Measurements from ENCODE around the gene GPR17.

The GPR17 gene

DNA sequence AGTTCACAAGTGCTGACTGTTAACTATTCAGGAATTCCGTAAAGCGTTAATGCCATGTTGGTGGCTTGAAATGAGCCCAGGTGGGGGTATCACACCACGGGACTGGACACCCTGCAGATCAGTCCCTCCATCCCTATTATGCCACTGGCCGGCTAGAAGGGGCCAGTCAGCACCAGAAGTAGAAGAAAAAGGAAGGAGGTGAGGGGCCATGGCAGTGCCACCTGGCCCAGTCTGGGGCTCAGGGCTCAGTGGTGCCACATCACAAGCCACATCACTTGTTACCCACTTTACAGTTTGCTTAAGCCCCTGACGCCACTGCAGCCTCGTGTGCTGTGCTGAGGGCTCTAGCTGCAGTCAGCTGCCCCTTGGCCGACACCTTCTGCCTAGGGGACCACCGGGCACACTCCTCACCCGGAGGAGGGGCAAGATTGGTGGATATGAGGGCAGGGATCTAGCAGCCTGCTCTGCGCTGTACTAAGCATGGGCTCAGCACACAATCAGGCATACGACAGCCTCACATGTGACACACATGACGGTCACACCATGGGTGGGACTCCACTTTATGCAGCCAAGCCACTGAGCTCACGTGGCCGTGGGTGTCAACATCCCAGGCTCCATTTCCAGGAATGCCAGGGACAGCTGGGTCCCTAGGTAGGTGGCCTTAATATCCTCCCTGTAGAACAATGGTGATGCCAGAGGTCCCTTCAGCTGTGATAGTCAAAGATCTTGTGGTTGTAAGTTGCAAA is 25.8 kb downstream of the GPR17 start:
- DNase-seq (ENCODE audit: low read depth), result no peak

- DNase-seq (ENCODE audit: low read depth), result no peak
Measured at GRCh38 chr2:127672341-127673224, 26.6 kb downstream of the GPR17 start.

GRCh38 chr2:127673291-127674069 is 27.5 kb downstream of the GPR17 start:
- no peak for DNase-seq (ENCODE audit: low read depth)

DNA sequence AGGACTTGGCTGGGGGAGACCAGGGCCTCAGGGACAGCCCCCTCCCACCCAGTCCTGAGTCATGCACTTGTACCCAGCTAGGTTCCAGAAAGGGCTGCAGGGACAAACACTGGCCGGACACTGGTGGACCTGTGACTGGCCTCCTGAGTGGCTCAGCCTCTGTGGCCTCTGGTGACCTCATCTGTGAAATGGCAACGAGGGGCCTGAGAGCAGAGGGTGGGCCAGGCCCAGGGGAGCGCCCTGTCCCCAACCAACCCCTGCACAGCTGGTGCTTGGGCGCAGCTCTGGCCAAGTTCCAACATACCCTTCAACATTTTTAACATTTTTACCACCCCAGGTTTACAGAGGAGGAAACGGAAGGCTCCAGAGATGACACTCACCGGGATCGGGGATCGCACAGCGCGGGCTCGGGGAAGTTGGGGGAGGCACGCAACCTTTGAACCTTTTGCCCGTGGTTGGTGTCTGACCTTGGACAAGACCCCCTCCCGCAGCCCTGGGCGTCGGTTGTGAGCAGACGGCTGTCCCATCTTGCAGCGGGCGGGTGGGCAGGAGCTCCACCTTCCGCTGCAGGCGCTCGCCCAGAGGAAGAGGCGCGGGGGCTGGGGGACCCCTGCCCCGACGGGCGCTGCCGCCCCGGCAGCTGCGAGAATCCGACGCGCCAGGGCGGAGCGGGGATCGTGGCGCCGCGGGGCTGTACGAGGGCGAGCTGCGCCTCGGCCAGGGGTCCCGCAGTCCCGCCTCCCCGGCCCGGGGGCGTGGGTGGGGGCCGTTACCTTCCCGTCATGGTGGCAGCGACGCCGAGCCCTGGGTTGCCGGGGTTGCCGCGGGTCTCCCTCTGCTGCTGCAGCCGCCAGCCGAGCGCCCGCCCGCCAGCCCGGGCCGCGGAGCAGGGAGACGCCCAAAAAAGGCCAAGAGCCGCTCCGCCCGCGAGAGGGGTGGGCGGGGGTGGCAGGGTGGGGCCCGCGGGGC is 28.6 kb downstream of the GPR17 start:
- no peak for DNase-seq (ENCODE audit: low read depth)

DNA sequence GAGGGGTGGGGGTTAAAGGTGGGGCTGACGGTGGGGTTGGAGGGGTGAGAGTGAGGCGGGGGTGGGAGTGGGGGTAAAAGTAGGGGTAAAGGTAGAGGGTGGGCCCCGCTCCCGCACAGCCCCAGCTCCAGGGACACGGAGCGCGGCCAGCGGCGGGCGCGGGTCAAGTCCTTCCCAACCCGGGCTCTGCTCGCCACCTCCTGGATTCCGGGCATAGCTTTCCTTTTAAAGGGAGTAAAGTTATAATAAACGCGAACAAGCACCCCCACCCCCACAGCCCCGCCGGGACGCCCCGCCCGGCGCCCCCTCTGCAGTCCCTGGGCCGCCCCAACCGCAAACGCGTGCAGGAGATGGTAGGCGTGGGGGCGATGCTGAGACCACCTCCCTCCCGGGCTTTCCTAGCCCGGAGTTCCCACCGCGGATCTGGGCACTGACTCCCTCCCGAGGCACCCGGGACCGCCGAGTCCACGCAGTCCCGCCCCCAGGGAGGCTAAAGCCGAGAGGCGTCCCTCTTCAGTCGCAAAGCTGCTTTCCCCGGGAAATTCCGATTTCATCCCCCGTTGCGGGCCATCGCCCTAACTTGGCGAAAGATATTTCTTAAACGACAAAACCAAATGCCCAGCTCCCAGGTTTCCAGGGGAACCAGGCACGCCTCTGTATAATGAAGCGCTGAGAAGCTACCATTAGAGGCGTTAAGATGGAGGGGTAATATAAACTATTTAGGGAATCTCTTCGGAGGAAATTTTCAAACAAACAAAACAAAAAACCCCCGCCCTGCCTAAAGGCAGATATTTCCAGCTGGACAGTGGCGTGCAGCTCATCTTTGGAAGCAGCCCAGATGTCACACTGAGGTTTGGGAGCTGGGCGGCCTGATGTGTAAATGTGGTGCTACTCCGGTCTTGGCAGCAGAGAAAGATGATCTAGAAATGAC is 29.6 kb downstream of the GPR17 start, which contains the start of gene LIMS2:
TSS of gene LIMS2 (minus strand) at position 200 of the 931 bp plus-strand sequence. CDS start 506 bp downstream, outside the sequence.
- no peak for DNase-seq (ENCODE audit: low read depth)

- no peak for DNase-seq (ENCODE audit: low read depth)
Measured at GRCh38 chr2:127676906-127677305, 31.0 kb downstream of the GPR17 start.

GRCh38 chr2:127678531-127678930 is 32.6 kb downstream of the GPR17 start:
- no peak for DNase-seq (ENCODE audit: low read depth)

- no peak for DNase-seq (ENCODE audit: low read depth)
Measured at GRCh38 chr2:127678991-127679390, 33.0 kb downstream of the GPR17 start.

DNA sequence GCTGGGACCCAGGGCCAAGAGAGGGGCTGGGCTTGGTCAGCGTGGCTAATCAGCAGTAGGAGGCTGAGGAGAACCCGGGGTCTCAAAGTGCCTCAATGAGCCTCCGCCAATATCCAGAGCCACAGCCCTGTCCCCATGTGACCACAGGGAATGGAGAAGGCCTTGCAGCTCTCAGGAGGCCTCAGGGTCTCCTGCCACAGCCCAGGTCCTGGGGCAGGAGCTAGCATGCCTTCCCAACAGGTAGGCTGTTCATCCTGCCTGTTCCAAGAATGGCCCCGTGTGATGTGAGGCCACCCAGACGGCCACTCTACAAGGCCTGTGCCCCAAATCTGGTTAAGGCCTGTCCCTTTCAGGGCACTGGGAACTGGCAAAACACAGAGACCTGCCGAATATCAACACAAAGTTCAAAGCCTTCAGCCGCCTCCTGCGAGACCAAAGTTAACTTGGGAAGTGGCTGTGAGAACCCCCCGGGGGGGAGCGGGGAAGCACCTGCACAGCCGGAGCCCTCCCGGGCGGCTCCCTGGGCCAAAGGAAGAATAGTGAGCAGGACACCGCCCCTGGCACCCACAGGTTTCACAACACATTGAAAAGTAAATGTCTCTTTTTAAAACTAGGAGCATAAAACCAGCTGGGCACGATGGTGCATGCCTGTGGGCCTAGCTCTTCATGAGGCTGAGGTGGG is 33.9 kb downstream of the GPR17 start:
- no peak for DNase-seq (ENCODE audit: low read depth)

DNA sequence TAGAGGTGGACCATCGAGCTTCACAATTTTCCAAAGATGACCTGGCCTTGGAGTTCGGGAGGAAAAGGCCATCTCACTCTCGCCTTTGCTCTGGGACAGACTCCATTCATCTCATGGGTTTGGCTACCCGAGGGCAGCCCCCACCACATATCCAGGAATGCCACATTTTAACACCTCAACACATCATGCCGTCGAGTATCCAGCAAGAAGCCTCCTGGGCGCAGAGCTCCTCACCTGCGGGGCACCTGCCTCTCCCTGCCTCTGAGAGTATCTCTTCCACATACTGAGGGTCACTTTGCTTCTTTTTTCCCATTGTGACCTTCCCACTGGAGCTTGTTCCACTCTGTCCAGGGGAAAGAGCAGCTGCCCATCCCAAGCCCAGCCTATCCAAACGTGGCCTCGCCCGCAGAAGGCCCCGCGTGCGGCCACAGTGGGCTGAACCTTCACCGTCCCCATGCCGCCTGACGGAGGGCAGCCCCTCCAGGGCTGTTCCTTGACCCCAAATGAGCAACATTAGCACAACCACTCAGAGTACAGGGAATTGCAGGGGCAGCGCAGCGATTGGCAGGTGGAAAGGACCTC is 34.8 kb downstream of the GPR17 start:
- no peak for DNase-seq (ENCODE audit: low read depth)

GRCh38 chr2:127681288-127681804 is 35.4 kb downstream of the GPR17 start:
- DNase-seq (ENCODE audit: low read depth), result no peak

- no peak for DNase-seq (ENCODE audit: low read depth)
Measured at GRCh38 chr2:127681976-127682857, 36.3 kb downstream of the GPR17 start.

DNA sequence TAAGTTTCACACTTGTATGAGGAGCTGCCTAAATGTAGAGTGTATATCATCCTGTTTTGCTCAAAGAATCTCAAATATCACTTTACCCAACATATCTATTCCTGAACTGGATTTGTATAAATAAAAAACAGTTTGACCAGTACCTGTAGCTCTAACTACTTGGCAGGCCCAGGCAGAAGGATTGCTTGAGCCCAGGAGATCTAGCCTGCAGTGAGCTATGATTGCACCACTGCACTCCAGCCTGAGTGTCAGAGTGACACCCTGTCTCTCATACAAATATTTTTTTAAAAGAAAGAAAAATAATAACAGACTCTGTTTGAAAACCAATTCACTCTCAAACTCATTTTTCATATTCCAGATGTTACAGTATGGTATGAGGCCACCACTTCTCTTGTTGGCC is 37.1 kb downstream of the GPR17 start:
- no peak for DNase-seq (ENCODE audit: low read depth)

- DNase-seq (ENCODE audit: low read depth), result no peak
Measured at GRCh38 chr2:127683757-127684156, 37.8 kb downstream of the GPR17 start.

DNA sequence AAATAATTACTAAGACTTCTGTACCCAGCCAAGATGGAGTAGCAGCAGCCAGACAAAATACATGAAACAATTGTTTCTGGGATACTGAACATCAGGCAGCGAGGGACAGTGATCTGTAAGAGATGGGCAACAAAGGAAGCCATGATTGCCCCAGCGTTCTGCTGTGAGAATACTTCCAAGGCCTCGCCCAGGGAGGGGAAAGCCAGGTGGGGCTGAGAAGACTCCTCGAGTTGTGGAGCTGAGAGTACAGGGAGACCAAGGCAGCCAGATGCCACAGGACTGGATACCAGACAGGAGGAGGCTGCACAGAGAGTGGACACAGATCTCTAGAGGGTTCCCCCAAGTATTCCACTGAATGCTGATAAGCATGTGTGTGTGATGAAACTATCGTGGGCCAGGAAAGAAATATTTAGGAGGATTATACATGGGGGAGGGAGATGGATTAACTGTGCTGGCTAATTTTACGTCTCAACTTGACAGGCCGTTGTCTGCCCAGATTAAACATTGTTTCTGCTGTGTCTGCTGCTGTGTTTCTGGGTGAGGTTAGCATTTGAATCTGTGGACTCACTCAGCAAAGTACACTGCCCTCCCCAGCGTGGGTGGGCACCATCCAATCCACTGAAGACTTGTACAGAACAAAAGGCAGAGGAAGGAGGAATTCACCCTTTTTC is 39.6 kb downstream of the GPR17 start:
- no peak for DNase-seq (ENCODE audit: low read depth)

- DNase-seq (ENCODE audit: low read depth), result no peak
Measured at GRCh38 chr2:127688405-127688804, 42.5 kb downstream of the GPR17 start.

- DNase-seq (ENCODE audit: low read depth), result no peak
Measured at GRCh38 chr2:127690696-127691095, 44.7 kb downstream of the GPR17 start.
